HepG2 (cell line): ENCODE data around the gene SVBP. TPM values are rescaled to one million over a fixed set of nuclear protein-coding genes. Genes with fewer than 3 reads are reported as not detected.
A peak's percentile ranks its signal among the peaks of the same experiment; 100 is the strongest.

ENCODE experiments used
- ATAC-seq: fragments of 200-7000 bp; cut with Tn5 transposase; 3 replicates; pipeline ENCODE4 v1.9.1; 2020; ENCODE audit warnings: mild to moderate bottlenecking, moderate library complexity
- BruUV-seq: library from RNA; stranded (reverse); fragments of 400-500 nt; replicated peaks from 2 replicates; lab custom pipeline; 2021; lab: Mats Ljungman, UMichigan
- CTCF ChIA-PET: fragments of 300-600 bp; formaldehyde crosslinking; extraction: SDS; loops from one replicate; lab custom pipeline; 2021; ENCODE audit warnings: low total read pairs, inconsistent platforms, low intra/inter-chr PET ratio; lab: Yijun Ruan, JAX
- POLR2A ChIA-PET: fragments of 350-600 bp; sonication (Branson Sonifier 250); formaldehyde crosslinking; loops from one replicate; lab custom pipeline; 2020; ENCODE audit warnings: antibody characterized with exemption, inconsistent platforms; lab: Yijun Ruan, JAX
- DNase-seq: peaks from one replicate; pipeline ENCODE4 v3.0.0-alpha.2; 2015; ENCODE audit warnings: low spot score
- FAIRE-seq: peaks from 3 replicates; lab custom pipeline; 2011; peaks lifted over from hg19 to GRCh38; lab: Jason Lieb, UNC
- H2AFZ ChIP-seq: one replicate; pipeline ENCODE4 v1.6.1; 2011; ENCODE audit warnings: low read length, inconsistent platforms
- H3K27ac ChIP-seq: fragments of 300-600 bp; 3 replicates; pipeline ENCODE4 v1.8.0; 2011; ENCODE audit warnings: mixed run types, mild to moderate bottlenecking, mixed read lengths, low read length, inconsistent platforms; ENCODE audit not compliant: insufficient read depth; ENCODE audit errors: extremely low read length
- H3K27me3 ChIP-seq, 2 experiments: fragments of 200-600 bp in 1 of 2; 2 replicates in 1 of 2; 3 replicates in 1 of 2; pipeline versions ENCODE4 v1.6.0 to v1.8.0; 2011; ENCODE audit warnings: low read length in 2 of 2, mild to moderate bottlenecking in 2 of 2, moderate library complexity in 2 of 2, inconsistent platforms in 1 of 2; ENCODE audit not compliant: insufficient read depth in 2 of 2, control insufficient read depth in 1 of 2
- H3K36me3 ChIP-seq, 2 experiments: fragments of 200-600 bp in 1 of 2; replicated peaks in 1 of 2; 2 replicates in 1 of 2; 3 replicates in 1 of 2; pipeline versions ENCODE4 v1.5.1 to v1.8.0; 2011; ENCODE audit warnings: low read length in 2 of 2, inconsistent platforms in 1 of 2; ENCODE audit not compliant: insufficient read depth in 2 of 2, control insufficient read depth in 1 of 2
- H3K4me1 ChIP-seq: 2 replicates; pipeline ENCODE4 v1.5.1; 2012; ENCODE audit warnings: low read length, inconsistent platforms; ENCODE audit not compliant: insufficient read depth
- H3K4me2 ChIP-seq: 2 replicates; pipeline ENCODE4 v1.6.0; 2011; ENCODE audit warnings: low read depth, low read length, inconsistent platforms
- H3K4me3 ChIP-seq, 3 experiments: fragments of 200-600 bp in 1 of 3; sonication (generic), shearing (Covaris generic) in 1 of 3; replicated peaks in 1 of 3; 2 replicates each; pipeline ENCODE4 v1.5.1; 2011 to 2016; ENCODE audit warnings: low read length in 3 of 3, inconsistent platforms in 2 of 3, low read depth in 2 of 3, mild to moderate bottlenecking in 2 of 3, control low read depth in 1 of 3, mixed read lengths in 1 of 3; ENCODE audit not compliant: insufficient read depth in 1 of 3
- H3K79me2 ChIP-seq: one replicate; pipeline ENCODE4 v1.6.1; 2011; ENCODE audit warnings: low read length, inconsistent platforms; ENCODE audit not compliant: insufficient read depth
- H3K9ac ChIP-seq: 2 replicates; pipeline ENCODE4 v1.6.0; 2011; ENCODE audit warnings: mild to moderate bottlenecking, low read depth, low read length, inconsistent platforms; ENCODE audit not compliant: insufficient read depth
- H3K9me3 ChIP-seq: 2 replicates; pipeline ENCODE4 v1.5.1; 2012; ENCODE audit warnings: mild to moderate bottlenecking, low read length
- H4K20me1 ChIP-seq: 2 replicates; pipeline ENCODE4 v1.6.0; 2011; ENCODE audit warnings: inconsistent platforms, mild to moderate bottlenecking, low read length, moderate library complexity; ENCODE audit not compliant: insufficient read depth
- REPIN1 ChIP-seq: sonication (generic); formaldehyde crosslinking; IDR thresholded peaks from 2 replicates; pipeline ENCODE4 v1.8.0; 2022; ENCODE audit warnings: missing genetic modification reagents, low read depth, mild to moderate bottlenecking, borderline replicate concordance
- SNRNP70 ChIP-seq: fragments of 200-400 bp; formaldehyde crosslinking; IDR thresholded peaks from 2 replicates; pipeline ENCODE4 v1.6.1; 2017; ENCODE audit warnings: mild to moderate bottlenecking, low read depth, low read length, moderate library complexity
- ZBTB40 ChIP-seq, 2 experiments: fragments of 450-650 bp in 1 of 2; sonication (generic) in 1 of 2; formaldehyde crosslinking in 1 of 2; IDR thresholded peaks; 2 replicates each; pipeline versions ENCODE4 v1.6.1 to v1.8.0; 2016 to 2022; ENCODE audit warnings: antibody characterized with exemption in 1 of 2, mild to moderate bottlenecking in 1 of 2, missing genetic modification reagents in 1 of 2
- ZNF329 ChIP-seq: sonication (generic); formaldehyde crosslinking; IDR thresholded peaks from 2 replicates; pipeline ENCODE4 v1.9.0; 2021; ENCODE audit warnings: low read depth, mild to moderate bottlenecking, missing genetic modification reagents
- ZNF546 ChIP-seq: sonication (generic); formaldehyde crosslinking; conservative IDR thresholded peaks from 2 replicates; pipeline ENCODE4 v1.8.1; 2023; ENCODE audit warnings: mild to moderate bottlenecking, missing genetic modification reagents
- ZNF569 ChIP-seq: sonication (generic); formaldehyde crosslinking; IDR thresholded peaks from 2 replicates; pipeline ENCODE4 v1.5.0; 2020; ENCODE audit warnings: mild to moderate bottlenecking, missing genetic modification reagents, moderate library complexity, borderline replicate concordance
- WGBS: methylation state at CpG from one replicate; pipeline ENCODE4 v1.1.6; 2017; ENCODE audit warnings: low lambda C conversion rate; 5-methylcytosine and 5-hydroxymethylcytosine counted together
- in situ Hi-C: cut with HindIII; loops from 2 replicates; pipeline ENCODE4 v1.10.0; 2017; ENCODE audit warnings: low pct_unique_long_range_greater_than_20kb; ENCODE audit not compliant: extremely low pct_ligation_motif_present
- intact Hi-C: fragments of 100-400 bp; cut with micrococcal nuclease; formaldehyde crosslinking; loops from one replicate; pipeline ENCODE4 v1.10.0; 2022; ENCODE audit not compliant: unreplicated experiment
- polyA plus RNA-seq, 8 experiments: library from polyadenylated mRNA; depleted of rRNA in 3 of 8; stranded (reverse) in 7 of 8; unstranded in 1 of 8; fragments of >200 nt; fragmentation: Illumina TruSeq in 4 of 8; extraction: Trizol in 4 of 8; gene quantifications; 2 replicates each; pipeline versions ENCODE4 v1.2.1 to v1.2.3, GENCODE V29; 2011 to 2016; ENCODE audit warnings: low read depth in 4 of 8, missing spikeins in 1 of 8, mixed read lengths in 1 of 8; ENCODE audit not compliant: insufficient read depth in 1 of 8
- total RNA-seq, 5 experiments: library from RNA; depleted of rRNA; stranded (reverse); fragments of >200 nt; fragmentation: Illumina TruSeq; extraction: Trizol; gene quantifications; 2 replicates each; pipeline ENCODE4 v1.2.3, GENCODE V29; 2016; ENCODE audit warnings: low read depth in 1 of 5
- TF ChIP-seq, protein P1 (sequence below), 2 experiments: IDR thresholded peaks; 2 replicates each; pipeline ENCODE4 v1.6.1; 2011 to 2012; ENCODE audit warnings: low read length in 2 of 2, borderline replicate concordance in 1 of 2, low read depth in 1 of 2, mild to moderate bottlenecking in 1 of 2, moderate library complexity in 1 of 2

The SVBP gene
- total and polyA plus RNA-seq, 2 of the 13 experiments (the other 11 are each of a cell fraction or from before 2014, with no cell fraction given): 28.8 to 48.2 TPM

- in situ Hi-C loops (loop anchor here (5.0 kb wide), 1 partner anchor 53 kb away; no protein-coding TSS in a partner anchor), intact Hi-C loops (no loop called here)
- Histone ChIP-seq H3K9me3 (no peaks in the 10 kb centered on the region), H3K4me2 (no peak overlapping the region), H3K9ac (no peak overlapping the region), H2AFZ (no peak overlapping the region), H3K79me2 (peaks cover 19% of the 10 kb centered on the region), H3K36me3 (peaks cover 2 to 21% of the 10 kb centered on the region in 2 experiments; a peak in 3 of 5 replicates), H3K4me3 (no peak overlapping the region), H4K20me1 (no peaks in the 10 kb centered on the region), H3K4me1 (peaks cover 35% of the 10 kb centered on the region), H3K27me3 (no peaks in the 10 kb centered on the region; a peak in 1 of 5 replicates), H3K27ac (no peak overlapping the region)
- 99% methylated on average over 2 of the region's 2 CpGs for WGBS
- POLR2A ChIA-PET: no interaction called here
- FAIRE-seq (no peak), DNase-seq (no peak), ATAC-seq (no peak)
- CTCF ChIA-PET: no interaction called here
- BruUV-seq: no TSS peak
- peak; percentile 21; the same call in 1 of the 2 replicates for TF ChIP-seq ZBTB40 (IDR thresholded peaks at IDR 0.05)
- peak; percentile 58; the same call in 1 of the 2 replicates for TF ChIP-seq ZBTB40 (CRISPR knock-in tag; IDR thresholded peaks at IDR 0.05)
- no peak for TF ChIP-seq ZNF329 (CRISPR knock-in tag)
- TF ChIP-seq REPIN1 (CRISPR knock-in tag): no peak
- TF ChIP-seq ZNF569: no peak
- TF ChIP-seq SNRNP70: no peak
- no peak for TF ChIP-seq ZNF546
- TF ChIP-seq, protein P1, sequence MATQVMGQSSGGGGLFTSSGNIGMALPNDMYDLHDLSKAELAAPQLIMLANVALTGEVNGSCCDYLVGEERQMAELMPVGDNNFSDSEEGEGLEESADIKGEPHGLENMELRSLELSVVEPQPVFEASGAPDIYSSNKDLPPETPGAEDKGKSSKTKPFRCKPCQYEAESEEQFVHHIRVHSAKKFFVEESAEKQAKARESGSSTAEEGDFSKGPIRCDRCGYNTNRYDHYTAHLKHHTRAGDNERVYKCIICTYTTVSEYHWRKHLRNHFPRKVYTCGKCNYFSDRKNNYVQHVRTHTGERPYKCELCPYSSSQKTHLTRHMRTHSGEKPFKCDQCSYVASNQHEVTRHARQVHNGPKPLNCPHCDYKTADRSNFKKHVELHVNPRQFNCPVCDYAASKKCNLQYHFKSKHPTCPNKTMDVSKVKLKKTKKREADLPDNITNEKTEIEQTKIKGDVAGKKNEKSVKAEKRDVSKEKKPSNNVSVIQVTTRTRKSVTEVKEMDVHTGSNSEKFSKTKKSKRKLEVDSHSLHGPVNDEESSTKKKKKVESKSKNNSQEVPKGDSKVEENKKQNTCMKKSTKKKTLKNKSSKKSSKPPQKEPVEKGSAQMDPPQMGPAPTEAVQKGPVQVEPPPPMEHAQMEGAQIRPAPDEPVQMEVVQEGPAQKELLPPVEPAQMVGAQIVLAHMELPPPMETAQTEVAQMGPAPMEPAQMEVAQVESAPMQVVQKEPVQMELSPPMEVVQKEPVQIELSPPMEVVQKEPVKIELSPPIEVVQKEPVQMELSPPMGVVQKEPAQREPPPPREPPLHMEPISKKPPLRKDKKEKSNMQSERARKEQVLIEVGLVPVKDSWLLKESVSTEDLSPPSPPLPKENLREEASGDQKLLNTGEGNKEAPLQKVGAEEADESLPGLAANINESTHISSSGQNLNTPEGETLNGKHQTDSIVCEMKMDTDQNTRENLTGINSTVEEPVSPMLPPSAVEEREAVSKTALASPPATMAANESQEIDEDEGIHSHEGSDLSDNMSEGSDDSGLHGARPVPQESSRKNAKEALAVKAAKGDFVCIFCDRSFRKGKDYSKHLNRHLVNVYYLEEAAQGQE (IDR thresholded peaks at IDR 0.05; ENCODE audit: borderline replicate concordance in 1 of 2, low read depth in 1 of 2, low read length in 2 of 2): no peak
Measured at GRCh38 chr1:42848823-42849537, 31.8 kb upstream of the SVBP start.
